ENCODE measurements around the gene RPTOR. TPM values are rescaled to one million over a fixed set of nuclear protein-coding genes. Genes with fewer than 3 reads are reported as not detected.

RPTOR gene
- total and polyA plus RNA-seq, 10 of the 15 experiments (the other 5 are each of a cell fraction or from before 2014, with no cell fraction given), result 0.18 to 32.1 (median 7.8) TPM

DNA sequence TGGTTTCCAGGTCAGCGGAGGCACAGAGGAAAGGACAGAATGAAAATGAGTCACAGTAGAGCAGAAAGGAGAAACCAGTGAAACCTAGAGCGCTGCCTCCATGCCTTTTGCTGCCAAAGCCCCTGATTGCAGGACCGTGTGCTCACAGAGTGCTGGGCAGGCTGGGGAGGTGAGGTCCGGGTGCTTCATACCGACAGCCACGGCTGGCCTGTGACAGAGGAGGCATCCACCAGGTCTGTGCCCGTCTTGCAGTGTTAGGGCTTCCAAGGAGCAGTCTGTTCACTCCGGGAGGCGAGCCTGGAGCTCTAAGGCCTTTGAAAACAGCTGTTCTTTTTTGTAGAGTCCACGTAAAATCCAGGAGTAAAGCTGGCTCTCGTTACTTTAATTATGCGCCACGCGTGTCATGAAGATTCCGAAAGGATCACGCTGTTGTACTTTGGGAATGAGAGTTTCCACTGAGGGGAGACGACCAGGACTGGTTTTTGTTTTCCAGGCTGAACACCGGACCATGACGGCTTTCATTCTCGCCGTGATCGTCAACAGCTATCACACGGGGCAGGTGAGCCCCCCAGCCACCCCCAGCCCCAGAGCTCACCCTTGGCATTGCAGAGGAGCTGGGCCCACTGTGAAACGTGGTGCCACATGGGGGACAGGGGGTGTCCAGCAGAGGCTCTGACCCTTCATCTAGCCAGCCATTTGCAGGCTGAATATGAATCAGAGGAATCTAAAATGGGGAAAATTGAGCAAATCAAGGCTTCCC lies 338.5 kb downstream of the RPTOR start:
- RAD21 ChIA-PET (ENCODE audit: unreplicated experiment), result no interaction called here

More for the DNA sequence above, 338.5 kb downstream of the RPTOR start:
- Histone ChIP-seq H3K9me3 (replicated peaks; ENCODE audit: control insufficient read depth, insufficient read depth, low read length) (no peaks in the 10 kb centered on the region), H3K27me3 (replicated peaks in 1 of 2; ENCODE audit: control insufficient read depth in 2 of 2, insufficient read depth in 2 of 2, low read length in 1 of 2) (no peaks in the 10 kb centered on the region), H3K79me2 (ENCODE audit: control insufficient read depth, insufficient read depth, low read length) (no peaks in the 10 kb centered on the region), H3K27ac (ENCODE audit: control insufficient read depth, insufficient read depth) (no peak overlapping the region), H3K36me3 (ENCODE audit: control insufficient read depth in 2 of 2, insufficient read depth in 2 of 2, low read length in 1 of 2) (peaks cover 0 to 14% of the 10 kb centered on the region in 2 experiments; a peak in 3 of 4 replicates), H3K4me1 (ENCODE audit: control insufficient read depth, insufficient read depth, low read length) (peaks cover 6% of the 10 kb centered on the region), H4K20me1 (ENCODE audit: control insufficient read depth, insufficient read depth) (no peaks in the 10 kb centered on the region), H3K4me3 (no peak overlapping the region), H2AFZ (ENCODE audit: control insufficient read depth, low read depth, low read length) (no peak overlapping the region), H3K9ac (ENCODE audit: control insufficient read depth, insufficient read depth, low read length) (no peak overlapping the region), H3K4me2 (ENCODE audit: control insufficient read depth, insufficient read depth) (no peak overlapping the region)
- ATAC-seq, result no peak
- TF ChIP-seq HDAC6 (IDR thresholded peaks at IDR 0.05; ENCODE audit: unreplicated experiment) (no peak), BRCA1 (IDR thresholded peaks at IDR 0.05; ENCODE audit: low read depth, low read length) (no peak), SMARCA5 (IDR thresholded peaks at IDR 0.05) (no peak), NFYB (IDR thresholded peaks at IDR 0.05; ENCODE audit: insufficient read depth, low read depth, low read length) (no peak), ZNF217 (IDR thresholded peaks at IDR 0.05) (no peak), ZBTB33 (IDR thresholded peaks at IDR 0.05) (no peak), RAD21 (IDR thresholded peaks at IDR 0.05; ENCODE audit: insufficient read depth, low read depth, low read length) (no peak), STAT3 (IDR thresholded peaks at IDR 0.05; ENCODE audit: low read depth, low read length) (no peak)
- TF ChIP-seq, protein P1, sequence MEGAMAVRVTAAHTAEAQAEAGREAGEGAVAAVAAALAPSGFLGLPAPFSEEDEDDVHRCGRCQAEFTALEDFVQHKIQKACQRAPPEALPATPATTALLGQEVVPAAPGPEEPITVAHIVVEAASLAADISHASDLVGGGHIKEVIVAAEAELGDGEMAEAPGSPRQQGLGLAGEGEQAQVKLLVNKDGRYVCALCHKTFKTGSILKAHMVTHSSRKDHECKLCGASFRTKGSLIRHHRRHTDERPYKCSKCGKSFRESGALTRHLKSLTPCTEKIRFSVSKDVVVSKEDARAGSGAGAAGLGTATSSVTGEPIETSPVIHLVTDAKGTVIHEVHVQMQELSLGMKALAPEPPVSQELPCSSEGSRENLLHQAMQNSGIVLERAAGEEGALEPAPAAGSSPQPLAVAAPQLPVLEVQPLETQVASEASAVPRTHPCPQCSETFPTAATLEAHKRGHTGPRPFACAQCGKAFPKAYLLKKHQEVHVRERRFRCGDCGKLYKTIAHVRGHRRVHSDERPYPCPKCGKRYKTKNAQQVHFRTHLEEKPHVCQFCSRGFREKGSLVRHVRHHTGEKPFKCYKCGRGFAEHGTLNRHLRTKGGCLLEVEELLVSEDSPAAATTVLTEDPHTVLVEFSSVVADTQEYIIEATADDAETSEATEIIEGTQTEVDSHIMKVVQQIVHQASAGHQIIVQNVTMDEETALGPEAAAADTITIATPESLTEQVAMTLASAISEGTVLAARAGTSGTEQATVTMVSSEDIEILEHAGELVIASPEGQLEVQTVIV (IDR thresholded peaks at IDR 0.05; ENCODE audit: borderline replicate concordance, partially characterized antibody), result no peak
- ChIA-PET CTCF (interaction anchor here (1.6 kb wide), 1 partner anchor 19 kb away, joined by 3 read pairs; no protein-coding TSS in a partner anchor), POLR2A (no interaction called here), SMC1A (ENCODE audit: uncharacterized antibody, unreplicated experiment) (interaction anchor here (0.7 to 0.9 kb wide), 2 partner anchors 9 to 27 kb away, joined by 3 read pairs; no protein-coding TSS in a partner anchor)
- in situ Hi-C loops (cut with MboI), result no loop called here
- no peak for FAIRE-seq
- WGBS (ENCODE audit: insufficient coverage, insufficient replicate concordance, low lambda C conversion rate, missing lambda C conversion rate), result 98% methylated on average over 24 of the region's 24 CpGs
- no peak for DNase-seq (ENCODE audit: low read depth, low spot score)
- BruUV-seq (replicated peaks), result no TSS peak
- intact Hi-C loops (cut with micrococcal nuclease; ENCODE audit: unreplicated experiment), result no loop called here
